Breast epithelium (tissue), 3 donors: ENCODE results near the gene IRS1.

Source experiments
- POLR2A ChIP-seq: fragments of 450-650 bp; IDR thresholded peaks from one replicate; pipeline ENCODE4 v1.6.1; 2016; ENCODE audit warnings: antibody characterized with exemption, mild to moderate bottlenecking, moderate library complexity
- TF ChIP-seq, protein P1 (sequence below), 3 donors: fragments of 450-650 bp; IDR thresholded peaks; one replicate each; pipeline ENCODE4 v1.5.1; 2016 to 2017; ENCODE audit warnings: antibody characterized with exemption in 3 of 3, mild to moderate bottlenecking in 3 of 3, moderate library complexity in 3 of 3

DNA sequence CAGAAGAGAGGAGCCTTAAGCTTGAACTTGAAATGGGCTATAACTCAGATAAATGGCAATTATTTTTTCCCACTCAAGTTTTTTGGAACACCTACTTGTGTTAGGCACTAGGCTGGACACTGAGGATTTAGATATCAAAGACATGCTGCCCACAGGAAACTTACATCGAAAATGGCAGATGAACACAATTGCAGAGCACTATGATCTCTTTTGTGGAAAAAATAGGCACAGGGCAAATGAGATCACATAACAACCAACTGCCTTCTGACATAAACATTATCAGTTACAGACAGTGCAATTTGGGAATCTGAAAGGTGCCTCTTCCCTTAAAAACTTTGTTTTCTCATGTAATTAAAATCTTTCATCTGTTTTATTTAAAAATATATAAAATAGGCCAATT is 3.8 kb upstream of the IRS1 start:
- TF ChIP-seq POLR2A = no peak
- TF ChIP-seq, protein P1, sequence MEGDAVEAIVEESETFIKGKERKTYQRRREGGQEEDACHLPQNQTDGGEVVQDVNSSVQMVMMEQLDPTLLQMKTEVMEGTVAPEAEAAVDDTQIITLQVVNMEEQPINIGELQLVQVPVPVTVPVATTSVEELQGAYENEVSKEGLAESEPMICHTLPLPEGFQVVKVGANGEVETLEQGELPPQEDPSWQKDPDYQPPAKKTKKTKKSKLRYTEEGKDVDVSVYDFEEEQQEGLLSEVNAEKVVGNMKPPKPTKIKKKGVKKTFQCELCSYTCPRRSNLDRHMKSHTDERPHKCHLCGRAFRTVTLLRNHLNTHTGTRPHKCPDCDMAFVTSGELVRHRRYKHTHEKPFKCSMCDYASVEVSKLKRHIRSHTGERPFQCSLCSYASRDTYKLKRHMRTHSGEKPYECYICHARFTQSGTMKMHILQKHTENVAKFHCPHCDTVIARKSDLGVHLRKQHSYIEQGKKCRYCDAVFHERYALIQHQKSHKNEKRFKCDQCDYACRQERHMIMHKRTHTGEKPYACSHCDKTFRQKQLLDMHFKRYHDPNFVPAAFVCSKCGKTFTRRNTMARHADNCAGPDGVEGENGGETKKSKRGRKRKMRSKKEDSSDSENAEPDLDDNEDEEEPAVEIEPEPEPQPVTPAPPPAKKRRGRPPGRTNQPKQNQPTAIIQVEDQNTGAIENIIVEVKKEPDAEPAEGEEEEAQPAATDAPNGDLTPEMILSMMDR (IDR thresholded peaks at IDR 0.05) = no peak
